Mucosa of descending colon (tissue), 3 donors: ENCODE results near the gene CDC34. TPM values are rescaled to one million over a fixed set of nuclear protein-coding genes. Genes with fewer than 3 reads are reported as not detected.

Experiments
- ATAC-seq: fragments of 200-7000 bp; cut with Tn5 transposase; one replicate; pipeline ENCODE4 v1.9.1; 2020; ENCODE audit warnings: mild to moderate bottlenecking, moderate library complexity
- DNase-seq, 3 donors: peaks; one replicate each; pipeline ENCODE4 v3.0.0-alpha.2; 2020
- H3K36me3 ChIP-seq: fragments of 200-600 bp; one replicate; pipeline ENCODE4 v1.8.0; 2021; ENCODE audit warnings: low read depth, mild to moderate bottlenecking
- H3K4me1 ChIP-seq: fragments of 200-600 bp; one replicate; pipeline ENCODE4 v1.8.0; 2021; ENCODE audit warnings: low read depth, mild to moderate bottlenecking
- H3K4me3 ChIP-seq: fragments of 200-600 bp; one replicate; pipeline ENCODE4 v1.8.0; 2021; ENCODE audit warnings: mild to moderate bottlenecking
- H3K9me3 ChIP-seq: fragments of 200-600 bp; one replicate; pipeline ENCODE4 v1.8.0; 2021; ENCODE audit warnings: mild to moderate bottlenecking
- CTCF ChIP-seq: fragments of 200-600 bp; IDR thresholded peaks from one replicate; pipeline ENCODE4 v1.8.0; 2022; ENCODE audit warnings: antibody characterized with exemption, mild to moderate bottlenecking
- intact Hi-C, 2 donors: fragments of 100-400 bp; cut with DNase I in 1 of 2; cut with micrococcal nuclease in 1 of 2; formaldehyde crosslinking; loops; one replicate each; pipeline versions ENCODE4 v1.11.0 to v1.11.1; 2022; cut with DNase I, micrococcal nuclease
- total RNA-seq, 3 donors: library from RNA; stranded (reverse); fragmentation: NEBNext Ultra II Directional in 2 of 3; extraction: Animal tissue kit (Norgen Biotek cat#: 25700) in 2 of 3; gene quantifications; one replicate each; pipeline versions ENCODE4 v1.2.1 to v1.2.4, GENCODE V29; 2021 to 2023
- donor health status: DM: no; HTN: no; CAD: no; lungs with moderate emphysema.
- donor health status: DM: no; HTN: no; CAD: no.
- donor health status: DM: no; HTN: yes; CAD: no.

Gene CDC34
- total RNA-seq, 3 donors from 2014 or later, result 64.6 to 78.0 (median 71.2) TPM

GRCh38 chr19:496112-496665 is 35.4 kb upstream of the CDC34 start, which contains the start of gene MADCAM1:
Gene MADCAM1 (plus strand): TSS chr19:496486. CDS start chr19:496500, 14 bp downstream.
- Histone ChIP-seq H3K4me3 (no peak within 1 kb of the TSS), H3K9me3 (no peaks in the 10 kb centered on the region), H3K4me1 (peaks cover 5% of the 10 kb centered on the region), H3K36me3 (no peaks in the 10 kb centered on the region)
- ATAC-seq, result no peak
- TF ChIP-seq CTCF, result no peak
- intact Hi-C loops, result no loop called here
- DNase-seq, result no peak

- ATAC-seq, result no peak
- no peak for TF ChIP-seq CTCF
- H3K9me3 ChIP-seq, result no peaks in the 10 kb centered on the region
- no peak overlapping the region for H3K4me3 ChIP-seq
- peaks cover 5% of the 10 kb centered on the region for H3K4me1 ChIP-seq
- DNase-seq, result no peak
- no peaks in the 10 kb centered on the region for H3K36me3 ChIP-seq
- intact Hi-C loops, result no loop called here
Measured at GRCh38 chr19:496986-497385, 34.6 kb upstream of the CDC34 start.

- no peak for DNase-seq
- no peak overlapping the region for H3K4me3 ChIP-seq
Measured at GRCh38 chr19:497491-497868, 34.1 kb upstream of the CDC34 start.

GRCh38 chr19:497869-498510 is 33.6 kb upstream of the CDC34 start:
- intact Hi-C loops, result no loop called here
- ATAC-seq (peak; percentile 38), DNase-seq (no peak)
- H3K9me3 ChIP-seq, result no peaks in the 10 kb centered on the region
- TF ChIP-seq CTCF, result no peak
- H3K4me3 ChIP-seq, result no peak overlapping the region
- peaks cover 5% of the 10 kb centered on the region for H3K4me1 ChIP-seq
- no peaks in the 10 kb centered on the region for H3K36me3 ChIP-seq

More at GRCh38 chr19:497491-497868, 34.1 kb upstream of the CDC34 start:
- intact Hi-C loops, result no loop called here
- no peaks in the 10 kb centered on the region for H3K9me3 ChIP-seq
- no peak for TF ChIP-seq CTCF
- H3K36me3 ChIP-seq, result no peaks in the 10 kb centered on the region
- ATAC-seq, result no peak
- H3K4me1 ChIP-seq, result peaks cover 5% of the 10 kb centered on the region

GRCh38 chr19:498511-498891 is 33.1 kb upstream of the CDC34 start:
- H3K4me1 ChIP-seq, result peaks cover 5% of the 10 kb centered on the region
- intact Hi-C loops, result no loop called here
- H3K4me3 ChIP-seq, result no peak overlapping the region
- no peak for ATAC-seq
- H3K36me3 ChIP-seq, result no peaks in the 10 kb centered on the region
- no peak for DNase-seq
- H3K9me3 ChIP-seq, result no peaks in the 10 kb centered on the region
- no peak for TF ChIP-seq CTCF
